HUES6 (cell line): ENCODE measurements around the gene VPS13D.

ENCODE experiments used
- H3K27ac ChIP-seq: 2 replicates; pipeline ENCODE4 v1.7.0; 2013; ENCODE audit warnings: low read depth, mild to moderate bottlenecking, low read length, inconsistent platforms
- H3K27me3 ChIP-seq: 2 replicates; pipeline ENCODE4 v1.6.1; 2013; ENCODE audit warnings: low read length; ENCODE audit not compliant: control insufficient read depth, insufficient read depth
- H3K36me3 ChIP-seq: 2 replicates; pipeline ENCODE4 v1.6.1; 2013; ENCODE audit warnings: low read length; ENCODE audit not compliant: control insufficient read depth, insufficient read depth
- H3K4me1 ChIP-seq: 2 replicates; pipeline ENCODE4 v1.6.1; 2013; ENCODE audit warnings: low read length; ENCODE audit not compliant: control insufficient read depth, insufficient read depth
- H3K4me3 ChIP-seq: 2 replicates; pipeline ENCODE4 v1.5.1; 2013; ENCODE audit warnings: low read depth, low read length
- H3K9ac ChIP-seq: one replicate; pipeline ENCODE4 v1.6.1; 2013; ENCODE audit warnings: mild to moderate bottlenecking, low read length
- H3K9me3 ChIP-seq: 2 replicates; pipeline ENCODE4 v1.6.1; 2013; ENCODE audit warnings: low read depth, low read length; ENCODE audit not compliant: control insufficient read depth, insufficient read depth

The VPS13D gene

GRCh38 chr1:12480748-12481362 lies 251.0 kb downstream of the VPS13D start:
- Histone ChIP-seq H3K4me1 (peaks cover 18% of the 10 kb centered on the region), H3K9ac (no peak overlapping the region)

GRCh38 chr1:12481928-12482327 lies 252.1 kb downstream of the VPS13D start:
- Histone ChIP-seq H3K9me3 (no peaks in the 10 kb centered on the region), H3K4me3 (no peak overlapping the region), H3K27ac (no peak overlapping the region), H3K4me1 (peaks cover 18% of the 10 kb centered on the region), H3K9ac (no peak overlapping the region), H3K36me3 (no peaks in the 10 kb centered on the region), H3K27me3 (no peaks in the 10 kb centered on the region)

More at GRCh38 chr1:12480748-12481362, 251.0 kb downstream of the VPS13D start:
- H3K4me3 ChIP-seq = no peak overlapping the region
- no peak overlapping the region for H3K27ac ChIP-seq
- H3K36me3 ChIP-seq = no peaks in the 10 kb centered on the region
- H3K9me3 ChIP-seq = no peaks in the 10 kb centered on the region
- no peaks in the 10 kb centered on the region for H3K27me3 ChIP-seq

DNA sequence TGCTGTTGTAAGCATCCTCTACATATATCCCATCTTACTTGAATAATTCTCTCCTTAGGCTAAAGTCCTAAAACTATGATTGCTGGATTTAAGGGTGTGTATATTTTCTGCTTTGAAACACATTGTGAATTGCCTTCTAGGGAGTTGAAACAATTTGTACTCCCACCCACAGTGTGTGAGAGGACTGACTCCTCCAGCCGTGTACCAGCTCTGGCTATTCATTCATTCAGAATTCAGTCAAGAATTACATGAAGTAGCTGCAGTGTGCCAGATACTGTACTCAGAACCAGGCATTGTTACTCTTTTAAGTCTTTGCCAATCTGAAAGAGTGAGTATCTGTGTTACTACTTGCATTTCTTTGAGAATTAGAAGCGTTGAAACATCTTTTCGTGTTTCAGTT lies 253.2 kb downstream of the VPS13D start:
- Histone ChIP-seq H3K9me3 (no peaks in the 10 kb centered on the region), H3K9ac (no peak overlapping the region), H3K36me3 (no peaks in the 10 kb centered on the region), H3K27ac (no peak overlapping the region), H3K4me3 (no peak overlapping the region), H3K4me1 (peaks cover 18% of the 10 kb centered on the region), H3K27me3 (no peaks in the 10 kb centered on the region)

DNA sequence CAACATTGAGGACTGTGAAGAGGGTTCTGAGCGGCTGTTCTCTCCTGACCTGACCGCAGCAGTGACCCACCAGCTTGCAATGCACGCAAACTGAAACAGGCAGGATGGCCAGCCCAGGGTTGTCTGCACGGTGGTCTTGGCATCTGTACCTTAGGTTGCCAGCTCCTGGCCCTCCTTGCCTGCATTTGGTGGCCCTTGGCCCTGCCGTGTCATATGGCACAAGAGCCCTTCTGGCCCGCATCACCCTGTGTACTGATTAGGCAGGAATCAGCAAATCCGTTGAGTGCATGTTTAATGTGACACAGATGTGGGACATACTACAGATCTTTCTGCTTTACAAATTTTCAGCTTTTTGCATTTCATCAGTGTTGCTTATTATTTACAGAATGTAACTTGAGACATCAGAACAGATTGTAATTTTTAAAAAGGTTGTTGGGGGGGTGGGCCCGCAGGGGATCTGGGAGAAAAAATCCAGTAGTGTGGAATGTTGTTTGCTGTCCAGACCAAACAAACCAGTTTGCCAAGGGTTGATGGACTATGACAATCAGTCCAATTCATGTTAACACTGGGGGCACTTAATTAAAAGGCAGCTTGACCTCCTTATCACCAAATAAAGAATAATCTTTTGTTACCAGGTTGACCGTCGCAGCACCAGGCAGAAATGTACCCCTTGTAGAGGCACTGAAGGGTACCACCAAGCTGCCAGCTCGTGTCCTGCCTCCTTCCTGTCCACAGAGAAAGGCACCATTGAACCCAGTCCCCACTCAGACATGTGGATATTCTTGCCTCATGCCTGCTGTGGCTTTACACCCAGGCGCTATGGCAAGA lies 255.6 kb downstream of the VPS13D start:
- Histone ChIP-seq H3K27ac (no peak overlapping the region), H3K27me3 (no peaks in the 10 kb centered on the region), H3K4me3 (no peak overlapping the region), H3K9ac (no peak overlapping the region), H3K36me3 (no peaks in the 10 kb centered on the region), H3K9me3 (peaks cover 17% of the 10 kb centered on the region), H3K4me1 (peaks cover 8% of the 10 kb centered on the region; the same call in 1 of the 2 replicates)

DNA sequence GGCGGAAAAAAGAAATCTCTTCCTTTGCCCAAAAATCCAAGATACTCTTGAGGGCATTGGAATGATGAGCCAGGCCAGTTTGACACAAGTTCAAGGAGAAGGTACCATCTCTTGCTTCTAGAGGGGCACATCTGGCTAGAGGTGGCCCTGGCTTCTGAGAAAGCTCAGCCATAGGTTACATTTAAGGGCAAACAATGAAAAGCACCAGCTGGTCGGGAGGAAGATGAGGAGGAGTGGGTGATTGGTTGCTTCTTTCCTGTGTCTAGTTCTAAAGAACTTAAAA lies 256.2 kb downstream of the VPS13D start:
- no peak overlapping the region for H3K9ac ChIP-seq
- peaks cover 23% of the 10 kb centered on the region for H3K9me3 ChIP-seq
- peaks cover 2% of the 10 kb centered on the region; the same call in 1 of the 2 replicates for H3K36me3 ChIP-seq
- H3K27ac ChIP-seq = no peak overlapping the region
- H3K4me1 ChIP-seq = peaks cover 2% of the 10 kb centered on the region; the same call in 1 of the 2 replicates
- H3K27me3 ChIP-seq = no peaks in the 10 kb centered on the region
- no peak overlapping the region for H3K4me3 ChIP-seq

DNA sequence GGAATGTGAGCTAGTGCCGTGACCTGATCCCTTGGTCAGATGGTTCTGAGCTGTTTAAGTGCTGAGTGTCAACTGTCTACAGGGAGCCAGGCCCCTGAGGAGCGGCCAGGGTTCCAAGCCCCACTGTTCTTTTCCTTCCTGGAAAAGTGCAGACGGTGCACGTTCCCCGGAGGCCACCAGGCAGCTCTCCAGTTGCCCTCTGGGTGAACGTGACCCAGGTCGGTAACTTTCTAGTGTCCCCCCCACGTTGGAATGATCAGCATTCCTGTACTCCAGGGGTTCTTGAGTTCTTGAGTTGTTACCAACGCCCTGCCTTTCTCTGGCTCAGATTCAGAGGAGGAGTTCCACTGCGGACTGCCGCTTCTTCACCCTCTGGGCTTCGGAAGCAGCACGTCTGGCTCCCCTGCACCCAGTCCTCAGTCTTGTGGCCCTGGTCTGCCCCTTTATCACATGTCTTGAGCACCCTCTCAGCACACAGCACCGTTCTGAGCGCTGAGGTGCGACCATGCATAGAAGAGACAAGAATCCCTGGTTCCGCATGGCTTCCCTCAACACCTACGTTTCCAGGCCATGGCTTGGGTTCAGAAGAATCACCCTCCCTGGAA lies 256.7 kb downstream of the VPS13D start:
- H3K9me3 ChIP-seq = peaks cover 28% of the 10 kb centered on the region
- H3K4me3 ChIP-seq = no peak overlapping the region
- no peak overlapping the region for H3K9ac ChIP-seq
- no peaks in the 10 kb centered on the region for H3K27me3 ChIP-seq
- peaks cover 7% of the 10 kb centered on the region for H3K36me3 ChIP-seq
- H3K27ac ChIP-seq = no peak overlapping the region
- H3K4me1 ChIP-seq = no peaks in the 10 kb centered on the region

GRCh38 chr1:12487520-12487919 lies 257.7 kb downstream of the VPS13D start:
- Histone ChIP-seq H3K4me1 (no peaks in the 10 kb centered on the region), H3K9ac (no peak overlapping the region), H3K4me3 (no peak overlapping the region), H3K27ac (no peak overlapping the region), H3K9me3 (peaks cover 33% of the 10 kb centered on the region), H3K36me3 (peaks cover 7% of the 10 kb centered on the region), H3K27me3 (no peaks in the 10 kb centered on the region)

DNA sequence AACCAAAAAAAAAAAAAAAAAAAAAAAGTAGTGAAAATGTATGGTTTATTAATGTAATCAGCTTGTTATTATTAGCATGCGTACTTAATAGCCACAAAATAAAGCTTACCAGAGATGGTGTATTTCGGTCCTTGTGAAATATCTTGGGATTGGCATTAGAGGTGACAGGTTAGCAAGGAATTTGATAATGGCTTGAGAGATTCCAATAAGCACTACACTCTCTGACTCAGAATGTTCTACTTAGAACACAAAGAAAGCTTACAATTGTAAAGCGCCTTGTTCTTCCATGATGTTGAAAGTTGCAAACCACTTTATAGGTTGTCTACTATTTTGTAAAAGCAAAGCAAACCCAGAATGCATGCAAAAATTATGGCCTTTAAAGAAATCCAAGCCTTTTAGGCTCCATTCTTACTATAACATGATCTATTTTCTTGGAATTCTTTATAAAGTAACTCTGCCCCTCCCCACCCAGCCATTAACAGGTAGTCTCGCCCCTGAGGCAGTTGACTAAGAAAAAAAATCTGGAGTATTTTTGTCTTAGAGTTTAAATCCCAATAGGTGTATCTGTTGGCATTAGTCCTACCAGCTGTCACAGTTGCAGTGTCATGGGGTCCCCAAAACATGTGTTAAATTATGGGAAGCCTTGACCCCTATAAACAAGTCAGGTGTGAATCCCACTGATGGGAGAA lies 259.0 kb downstream of the VPS13D start:
- no peaks in the 10 kb centered on the region for H3K27me3 ChIP-seq

DNA sequence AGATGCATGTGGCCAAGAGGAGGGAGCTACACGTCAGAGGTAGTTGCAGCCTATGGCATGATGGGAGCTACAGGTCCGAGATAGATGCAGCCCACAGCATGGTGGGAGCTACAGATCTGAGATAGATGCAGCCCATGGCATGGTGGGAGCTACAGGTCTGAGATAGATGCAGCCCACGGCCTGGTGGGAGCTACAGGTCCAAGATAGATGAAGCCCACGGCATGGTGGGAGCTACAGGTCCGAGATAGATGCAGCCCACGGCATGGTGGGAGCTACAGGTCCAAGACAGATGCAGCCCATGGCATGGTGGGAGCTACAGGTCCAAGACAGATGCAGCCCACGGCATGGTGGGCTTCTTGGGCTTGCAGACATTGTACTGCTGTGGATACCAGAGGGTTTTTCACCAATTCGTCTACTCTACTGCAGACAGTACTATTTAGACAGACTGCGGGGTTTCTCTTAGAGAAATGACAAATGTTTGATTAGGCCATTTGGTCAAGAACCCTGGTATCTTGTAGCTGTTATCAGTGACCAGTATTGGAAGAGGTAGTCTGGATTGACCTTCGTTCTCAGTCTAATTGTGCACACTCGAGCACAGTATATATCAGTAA lies 260.8 kb downstream of the VPS13D start:
- H3K36me3 ChIP-seq = peaks cover 7% of the 10 kb centered on the region
- H3K9ac ChIP-seq = no peak overlapping the region
- H3K4me3 ChIP-seq = no peak overlapping the region
- no peaks in the 10 kb centered on the region for H3K27me3 ChIP-seq
- no peak overlapping the region for H3K27ac ChIP-seq
- peaks cover 33% of the 10 kb centered on the region for H3K9me3 ChIP-seq
- no peaks in the 10 kb centered on the region; the same call in 1 of the 2 replicates for H3K4me1 ChIP-seq

More for the DNA sequence above, 259.0 kb downstream of the VPS13D start:
- H3K4me3 ChIP-seq = no peak overlapping the region
- peaks cover 33% of the 10 kb centered on the region for H3K9me3 ChIP-seq
- H3K4me1 ChIP-seq = no peaks in the 10 kb centered on the region
- no peak overlapping the region for H3K9ac ChIP-seq
- peaks cover 7% of the 10 kb centered on the region for H3K36me3 ChIP-seq
- H3K27ac ChIP-seq = no peak overlapping the region

DNA sequence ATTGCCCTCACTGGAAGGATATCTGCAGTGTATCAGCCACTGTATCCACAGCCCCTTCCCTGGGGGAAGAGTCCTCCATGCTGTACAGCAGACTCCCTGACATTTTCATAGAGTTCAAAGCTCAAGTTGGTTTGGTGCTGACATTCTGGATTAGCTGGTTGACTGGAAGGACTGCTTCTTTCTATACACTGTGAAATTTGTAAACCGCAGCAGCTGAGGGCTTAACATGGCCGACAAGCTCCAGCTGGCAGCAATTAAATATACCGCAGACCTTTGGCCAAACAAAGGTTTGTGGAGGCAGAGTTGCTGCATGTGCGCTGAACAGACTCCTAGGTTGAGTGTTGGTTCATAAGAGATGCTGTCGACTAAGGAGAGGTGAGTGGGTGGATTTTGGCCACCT lies 261.8 kb downstream of the VPS13D start:
- Histone ChIP-seq H3K9ac (no peak overlapping the region), H3K27ac (no peak overlapping the region), H3K4me3 (no peak overlapping the region), H3K27me3 (no peaks in the 10 kb centered on the region), H3K36me3 (peaks cover 7% of the 10 kb centered on the region), H3K4me1 (no peaks in the 10 kb centered on the region; the same call in 1 of the 2 replicates), H3K9me3 (peaks cover 33% of the 10 kb centered on the region)
